ENCODE data around the gene FAM161B. TPM values are rescaled to one million over a fixed set of nuclear protein-coding genes. Genes with fewer than 3 reads are reported as not detected.

The FAM161B gene
- total RNA-seq, 1 donor from 2014 or later = 0.13 TPM

DNA sequence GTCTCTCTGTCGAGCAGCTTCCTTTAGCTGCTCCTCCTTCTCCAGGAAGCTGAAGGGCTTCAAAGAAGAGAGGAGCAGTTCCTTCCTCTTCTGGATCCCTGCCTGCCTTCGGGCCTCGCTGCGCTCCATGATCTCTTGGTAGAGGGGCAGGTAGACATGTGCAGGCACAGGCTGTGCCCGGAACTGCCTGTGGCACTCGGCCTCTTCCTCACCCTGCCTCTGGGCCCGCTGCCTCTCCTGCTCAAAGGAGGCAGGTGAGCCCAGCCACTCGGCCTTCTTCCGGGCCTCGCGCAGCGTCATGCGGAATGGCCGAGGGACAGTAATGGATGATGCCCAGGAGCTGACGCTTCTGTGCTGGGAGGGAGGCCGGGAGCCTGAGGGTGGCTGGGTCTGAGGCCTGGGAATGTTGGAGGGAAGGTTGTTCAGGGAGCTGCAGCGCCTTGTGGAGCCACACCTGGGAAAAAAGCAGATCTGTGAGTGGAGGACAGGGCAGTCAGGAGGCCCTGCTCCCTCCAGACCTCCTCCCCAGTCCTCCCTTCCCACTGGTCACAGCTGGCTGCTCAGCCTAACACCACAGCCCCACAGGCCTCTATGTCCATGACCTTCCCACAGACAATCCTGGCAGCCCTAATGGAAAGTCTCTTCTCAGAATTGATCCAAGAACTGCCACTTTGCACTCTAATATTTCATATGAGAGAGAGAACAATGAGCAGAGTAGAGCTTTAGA lies 5.3 kb downstream of the FAM161B start:
- H4K20me1 ChIP-seq (ENCODE audit: low read depth) = no peaks in the 10 kb centered on the region
- no peaks in the 10 kb centered on the region for H3K79me2 ChIP-seq (ENCODE audit: low read depth)
- Mint-ChIP-seq H3K4me3 (no peak overlapping the region), H3K4me1 (no peaks in the 10 kb centered on the region), H3K27ac (no peak overlapping the region), H3K36me3 (no peaks in the 10 kb centered on the region), H3K27me3 (ENCODE audit: insufficient read depth, low read depth) (peaks cover 6% of the 10 kb centered on the region), H3K9me3 (no peaks in the 10 kb centered on the region)
- H3K4me3 ChIP-seq = no peak overlapping the region
- H3K36me3 ChIP-seq = no peaks in the 10 kb centered on the region
- TF ChIP-seq EZH2 (IDR thresholded peaks at IDR 0.05) = no peak
- TF ChIP-seq EZH2phosphoT487 (IDR thresholded peaks at IDR 0.05) = no peak
- TF ChIP-seq, protein P1, sequence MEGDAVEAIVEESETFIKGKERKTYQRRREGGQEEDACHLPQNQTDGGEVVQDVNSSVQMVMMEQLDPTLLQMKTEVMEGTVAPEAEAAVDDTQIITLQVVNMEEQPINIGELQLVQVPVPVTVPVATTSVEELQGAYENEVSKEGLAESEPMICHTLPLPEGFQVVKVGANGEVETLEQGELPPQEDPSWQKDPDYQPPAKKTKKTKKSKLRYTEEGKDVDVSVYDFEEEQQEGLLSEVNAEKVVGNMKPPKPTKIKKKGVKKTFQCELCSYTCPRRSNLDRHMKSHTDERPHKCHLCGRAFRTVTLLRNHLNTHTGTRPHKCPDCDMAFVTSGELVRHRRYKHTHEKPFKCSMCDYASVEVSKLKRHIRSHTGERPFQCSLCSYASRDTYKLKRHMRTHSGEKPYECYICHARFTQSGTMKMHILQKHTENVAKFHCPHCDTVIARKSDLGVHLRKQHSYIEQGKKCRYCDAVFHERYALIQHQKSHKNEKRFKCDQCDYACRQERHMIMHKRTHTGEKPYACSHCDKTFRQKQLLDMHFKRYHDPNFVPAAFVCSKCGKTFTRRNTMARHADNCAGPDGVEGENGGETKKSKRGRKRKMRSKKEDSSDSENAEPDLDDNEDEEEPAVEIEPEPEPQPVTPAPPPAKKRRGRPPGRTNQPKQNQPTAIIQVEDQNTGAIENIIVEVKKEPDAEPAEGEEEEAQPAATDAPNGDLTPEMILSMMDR (IDR thresholded peaks at IDR 0.05) = no peak
- no peaks in the 10 kb centered on the region for H3K9me3 ChIP-seq (ENCODE audit: low read depth)
- H3K27ac ChIP-seq = no peak overlapping the region
- DNase-seq (ENCODE audit: low spot score) = no peak
- no peak overlapping the region for H2AFZ ChIP-seq (replicated peaks)
- H3K27me3 ChIP-seq = no peaks in the 10 kb centered on the region
- H3K9ac ChIP-seq = peak overlapping the region; percentile 32
- no peaks in the 10 kb centered on the region for H3K4me1 ChIP-seq
- peaks cover 5% of the 10 kb centered on the region for H3F3A ChIP-seq (ENCODE audit: low read depth)
- H3K4me2 ChIP-seq = no peak overlapping the region

DNA sequence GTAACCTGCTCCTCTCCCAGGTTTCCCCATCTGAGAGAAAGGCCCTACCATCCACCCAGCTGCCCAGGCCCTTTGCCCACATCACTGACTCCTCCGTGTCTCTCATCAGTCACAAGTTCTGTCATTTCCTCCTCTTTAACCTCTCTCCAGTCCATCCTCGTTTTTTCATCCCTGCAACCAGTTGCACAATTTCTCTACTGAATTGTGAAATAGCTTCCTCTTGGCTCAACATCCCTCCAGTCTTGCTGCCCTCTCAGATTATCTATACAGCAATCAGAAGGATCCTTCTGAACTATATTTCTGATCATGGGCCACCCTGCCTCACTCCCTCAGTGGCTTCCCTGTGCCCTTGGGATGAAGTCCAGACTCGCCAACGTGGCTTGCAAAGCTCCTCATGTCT lies 6.8 kb downstream of the FAM161B start:
- no peaks in the 10 kb centered on the region for H3K9me3 Mint-ChIP-seq
- no peaks in the 10 kb centered on the region for H3K9me3 ChIP-seq (ENCODE audit: low read depth)
- H3K4me3 ChIP-seq = no peak overlapping the region
- H2AFZ ChIP-seq (replicated peaks) = no peak overlapping the region
- no peaks in the 10 kb centered on the region for H3K36me3 ChIP-seq
- no peaks in the 10 kb centered on the region for H3K27me3 ChIP-seq
- H3K4me1 ChIP-seq = no peaks in the 10 kb centered on the region
- H4K20me1 ChIP-seq (ENCODE audit: low read depth) = no peaks in the 10 kb centered on the region
- TF ChIP-seq, protein P1 (IDR thresholded peaks at IDR 0.05) = no peak
- TF ChIP-seq EZH2 (IDR thresholded peaks at IDR 0.05) (no peak), EZH2phosphoT487 (IDR thresholded peaks at IDR 0.05) (no peak)
- H3K27ac Mint-ChIP-seq = no peak overlapping the region
- no peaks in the 10 kb centered on the region for H3F3A ChIP-seq (ENCODE audit: low read depth)
- H3K9ac ChIP-seq = no peak overlapping the region
- H3K4me2 ChIP-seq = no peak overlapping the region
- H3K36me3 Mint-ChIP-seq = no peaks in the 10 kb centered on the region
- H3K79me2 ChIP-seq (ENCODE audit: low read depth) = no peaks in the 10 kb centered on the region
- H3K27me3 Mint-ChIP-seq (ENCODE audit: insufficient read depth, low read depth) = peaks cover 6% of the 10 kb centered on the region
- no peaks in the 10 kb centered on the region for H3K4me1 Mint-ChIP-seq
- DNase-seq (ENCODE audit: low spot score) = no peak
- no peak overlapping the region for H3K27ac ChIP-seq
- no peak overlapping the region for H3K4me3 Mint-ChIP-seq

DNA sequence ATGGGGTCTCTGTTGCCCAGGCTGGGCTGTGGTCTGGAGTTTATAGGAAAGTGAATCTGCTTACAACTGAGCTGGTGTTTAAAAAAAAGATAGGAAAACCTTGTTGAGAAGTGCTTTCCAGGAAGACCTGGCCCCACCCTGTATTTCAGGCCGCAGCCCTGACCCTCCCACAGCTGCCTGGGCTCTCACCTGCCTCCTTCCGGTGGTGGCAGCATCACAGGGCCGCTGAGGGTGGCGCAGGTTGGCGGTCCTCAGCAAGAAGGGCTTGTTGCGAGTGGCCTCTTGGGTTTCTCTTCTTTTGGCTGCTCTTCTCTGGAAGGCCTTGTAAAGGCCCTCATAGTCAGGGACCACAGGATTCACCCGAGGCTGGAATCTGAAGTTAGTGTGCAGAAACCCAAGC lies 7.7 kb downstream of the FAM161B start:
- Mint-ChIP-seq H3K4me3 (no peak overlapping the region), H3K9me3 (no peaks in the 10 kb centered on the region), H3K27me3 (ENCODE audit: insufficient read depth, low read depth) (peaks cover 4% of the 10 kb centered on the region), H3K27ac (no peak overlapping the region), H3K4me1 (no peaks in the 10 kb centered on the region), H3K36me3 (no peaks in the 10 kb centered on the region)
- Histone ChIP-seq H3K4me1 (no peaks in the 10 kb centered on the region), H3K4me3 (no peak overlapping the region), H3K27ac (no peak overlapping the region), H3K27me3 (no peaks in the 10 kb centered on the region), H4K20me1 (ENCODE audit: low read depth) (no peaks in the 10 kb centered on the region), H3K9ac (no peak overlapping the region), H2AFZ (replicated peaks) (no peak overlapping the region), H3K36me3 (no peaks in the 10 kb centered on the region), H3K9me3 (ENCODE audit: low read depth) (no peaks in the 10 kb centered on the region), H3K79me2 (ENCODE audit: low read depth) (no peaks in the 10 kb centered on the region), H3K4me2 (no peak overlapping the region), H3F3A (ENCODE audit: low read depth) (no peaks in the 10 kb centered on the region)
- no peak for DNase-seq (ENCODE audit: low spot score)
- no peak for TF ChIP-seq EZH2 (IDR thresholded peaks at IDR 0.05)
- TF ChIP-seq, protein P1 (IDR thresholded peaks at IDR 0.05) = no peak
- TF ChIP-seq EZH2phosphoT487 (IDR thresholded peaks at IDR 0.05) = no peak

All from neural progenitor cell (in vitro differentiated cells).